PFSK-1 (cell line): ENCODE data around the gene FDX2.

Experiments
- FOXP2 ChIP-seq: optimal IDR thresholded peaks from 2 replicates; pipeline ENCODE3; 2011; ENCODE audit warnings: borderline replicate concordance, control low read depth, inconsistent platforms; ENCODE audit not compliant: insufficient read depth; ENCODE audit errors: extremely low read length, extremely low read depth
- POLR2AphosphoS5 ChIP-seq: IDR thresholded peaks from 2 replicates; pipeline ENCODE4 v1.6.1; 2012; ENCODE audit warnings: low read depth, mild to moderate bottlenecking, control low read depth, low read length, moderate library complexity
- REST ChIP-seq, 2 experiments: IDR thresholded peaks; 2 replicates each; pipeline versions ENCODE4 v1.6.1 to v1.8.0; 2011 to 2012; ENCODE audit warnings: low read depth in 2 of 2, low read length in 2 of 2, control low read depth in 1 of 2, inconsistent platforms in 1 of 2, mild to moderate bottlenecking in 1 of 2, moderate library complexity in 1 of 2; ENCODE audit not compliant: insufficient read depth in 1 of 2
- SIN3A ChIP-seq: IDR thresholded peaks from 2 replicates; pipeline ENCODE4 v1.6.1; 2012; ENCODE audit warnings: mild to moderate bottlenecking, low read length, moderate library complexity, borderline replicate concordance; ENCODE audit not compliant: insufficient read depth
- TAF1 ChIP-seq: IDR thresholded peaks from 2 replicates; pipeline ENCODE4 v1.6.1; 2012; ENCODE audit warnings: low read length, control low read depth, borderline replicate concordance; ENCODE audit not compliant: insufficient read depth

FDX2 gene

GRCh38 chr19:10269333-10270179, 46.3 kb downstream of the FDX2 start:
- no peak for TF ChIP-seq SIN3A
- TF ChIP-seq POLR2AphosphoS5: no peak
- no peak for TF ChIP-seq FOXP2
- TF ChIP-seq TAF1: no peak
- TF ChIP-seq REST (IDR thresholded peaks at IDR 0.05; ENCODE audit: insufficient read depth in 1 of 2, low read depth in 2 of 2, low read length in 2 of 2): no peak

- TF ChIP-seq REST (IDR thresholded peaks at IDR 0.05; ENCODE audit: insufficient read depth in 1 of 2, low read depth in 2 of 2, low read length in 2 of 2) (no peak), POLR2AphosphoS5 (no peak), SIN3A (no peak), TAF1 (no peak), FOXP2 (no peak)
These were observed 47.7 kb downstream of the FDX2 start for GRCh38 chr19:10268071-10268470.

- TF ChIP-seq POLR2AphosphoS5 (no peak), TAF1 (no peak), FOXP2 (no peak), SIN3A (no peak), REST (IDR thresholded peaks at IDR 0.05; ENCODE audit: insufficient read depth in 1 of 2, low read depth in 2 of 2, low read length in 2 of 2) (no peak)
These were observed 49.1 kb downstream of the FDX2 start for GRCh38 chr19:10266706-10267105.

GRCh38 chr19:10262771-10263170, 53.0 kb downstream of the FDX2 start:
- TF ChIP-seq TAF1 (no peak), POLR2AphosphoS5 (no peak), FOXP2 (no peak), SIN3A (no peak), REST (IDR thresholded peaks at IDR 0.05; ENCODE audit: insufficient read depth in 1 of 2, low read depth in 2 of 2, low read length in 2 of 2) (no peak)

GRCh38 chr19:10260141-10260584, 55.7 kb downstream of the FDX2 start:
- no peak for TF ChIP-seq FOXP2
- TF ChIP-seq POLR2AphosphoS5: no peak
- TF ChIP-seq REST (IDR thresholded peaks at IDR 0.05; ENCODE audit: insufficient read depth in 1 of 2, low read depth in 2 of 2, low read length in 2 of 2): no peak
- TF ChIP-seq TAF1: no peak
- TF ChIP-seq SIN3A: no peak
